Lung (tissue), 12 donors: Measurements from ENCODE around the gene JOSD2. TPM values are rescaled to one million over a fixed set of nuclear protein-coding genes. Genes with fewer than 3 reads are reported as not detected.

Experiments used
- ATAC-seq: fragments of 200-7000 bp; cut with Tn5 transposase; one replicate; pipeline ENCODE4 v1.9.1; 2020; ENCODE audit warnings: moderate number of reproducible peaks; ENCODE audit not compliant: insufficient read depth, low FRiP score
- DNase-seq, 3 donors: peaks; one replicate each; pipeline ENCODE4 v3.0.0-alpha.2; 2013 to 2017
- H3K27ac ChIP-seq, 2 donors: one replicate each; pipeline ENCODE4 v1.5.1; 2013; ENCODE audit warnings: mild to moderate bottlenecking in 2 of 2, moderate library complexity in 2 of 2, control low read depth in 1 of 2, inconsistent platforms in 1 of 2, low read depth in 1 of 2, low read length in 1 of 2
- H3K27me3 ChIP-seq, 3 donors: one replicate each; pipeline ENCODE4 v1.5.1; 2013; ENCODE audit warnings: low read length in 2 of 3; ENCODE audit not compliant: control insufficient read depth in 3 of 3, insufficient read depth in 3 of 3
- H3K36me3 ChIP-seq, 4 donors: one replicate each; pipeline ENCODE4 v1.5.1; 2013; ENCODE audit warnings: low read length in 4 of 4, mild to moderate bottlenecking in 1 of 4, moderate library complexity in 1 of 4; ENCODE audit not compliant: control insufficient read depth in 4 of 4, insufficient read depth in 4 of 4
- H3K4me1 ChIP-seq, 5 donors: one replicate each; pipeline ENCODE4 v1.5.1; 2013; ENCODE audit warnings: low read length in 5 of 5, mild to moderate bottlenecking in 2 of 5, moderate library complexity in 1 of 5; ENCODE audit not compliant: control insufficient read depth in 5 of 5, insufficient read depth in 5 of 5
- H3K4me3 ChIP-seq: one replicate; pipeline ENCODE4 v1.5.1; 2013; ENCODE audit warnings: mild to moderate bottlenecking, control low read depth, moderate library complexity
- H3K9ac ChIP-seq, 2 donors: one replicate each; pipeline ENCODE4 v1.5.1; 2013; ENCODE audit warnings: low read length in 2 of 2, control low read depth in 1 of 2; ENCODE audit not compliant: insufficient read depth in 1 of 2
- H3K9me3 ChIP-seq, 4 donors: one replicate each; pipeline ENCODE4 v1.5.1; 2013; ENCODE audit warnings: low read length in 3 of 4, mild to moderate bottlenecking in 1 of 4, moderate library complexity in 1 of 4; ENCODE audit not compliant: control insufficient read depth in 4 of 4, insufficient read depth in 3 of 4
- CTCF ChIP-seq: IDR thresholded peaks from 2 replicates; pipeline ENCODE4 v1.5.1; 2012; ENCODE audit warnings: mild to moderate bottlenecking; ENCODE audit errors: control extremely low read depth, extremely low read depth
- WGBS, 2 donors: extraction: QIAGEN DNeasy Blood & Tissue Kit; methylation state at CpG; one replicate each; pipeline ENCODE4 v1.1.7; 2013; 5-methylcytosine and 5-hydroxymethylcytosine counted together
- polyA plus RNA-seq, 2 donors: library from polyadenylated mRNA; stranded (reverse); fragments of 200-250 nt; gene quantifications; one replicate each; pipeline ENCODE4 v1.2.1, GENCODE V29; 2013
- total RNA-seq, 2 donors: library from RNA; depleted of rRNA in 1 of 2; stranded (reverse); fragments of >200 nt in 1 of 2; gene quantifications; one replicate each; pipeline ENCODE4 v1.2.1, GENCODE V29; 2014 to 2021
- donor health status: control.
- donor health status: control.
- donor health status: Bipolar disorder and iron deficiency.
- donor health status: healthy.
- donor health status: DM: yes; HTN: yes; CAD: no.

The JOSD2 gene
- total and polyA plus RNA-seq, 4 donors, result 9.8 to 76.8 (median 63.5) TPM

- Histone ChIP-seq H3K27ac (no peak overlapping the region), H3K9me3 (peaks cover 0 to 2% (median 0%) of the 10 kb centered on the region in 4 donors), H3K9ac (no peak overlapping the region), H3K36me3 (no peaks in the 10 kb centered on the region), H3K4me1 (peaks cover 0 to 13% (median 0%) of the 10 kb centered on the region in 5 donors), H3K27me3 (peaks cover 0 to 32% (median 19%) of the 10 kb centered on the region in 3 donors), H3K4me3 (no peak overlapping the region)
- whole genome bisulfite sequencing, 2 donors, result 68 to 75% methylated on average over 6 to 7 of the region's 7 CpGs
- DNase-seq, result no peak
- no peak for TF ChIP-seq CTCF
- ATAC-seq, result no peak
Observed at GRCh38 chr19:50494186-50495019, 16.6 kb downstream of the JOSD2 start.

GRCh38 chr19:50493171-50493570 lies 17.8 kb downstream of the JOSD2 start:
- Histone ChIP-seq H3K4me1 (peaks cover 0 to 13% (median 0%) of the 10 kb centered on the region in 5 donors), H3K27me3 (peaks cover 0 to 36% (median 18%) of the 10 kb centered on the region in 3 donors), H3K9ac (no peak overlapping the region), H3K4me3 (no peak overlapping the region), H3K27ac (no peak overlapping the region), H3K36me3 (no peaks in the 10 kb centered on the region), H3K9me3 (peaks cover 0 to 2% (median 0%) of the 10 kb centered on the region in 4 donors)
- WGBS, 2 donors, result 71 to 78% methylated on average over 8 of the region's 8 CpGs
- TF ChIP-seq CTCF, result no peak
- no peak for DNase-seq
- no peak for ATAC-seq

- H3K27ac ChIP-seq, result no peak overlapping the region
- peaks cover 0 to 36% (median 16%) of the 10 kb centered on the region in 3 donors for H3K27me3 ChIP-seq
- TF ChIP-seq CTCF, result no peak
- H3K9me3 ChIP-seq, result peaks cover 0 to 2% (median 0%) of the 10 kb centered on the region in 4 donors
- no peak overlapping the region for H3K4me3 ChIP-seq
- no peaks in the 10 kb centered on the region for H3K36me3 ChIP-seq
- no peak overlapping the region for H3K9ac ChIP-seq
- ATAC-seq, result no peak
- 3 to 27% methylated on average over 9 to 12 of the region's 12 CpGs for WGBS, 2 donors
- DNase-seq, result no peak
- H3K4me1 ChIP-seq, result peaks cover 0 to 13% (median 0%) of the 10 kb centered on the region in 5 donors
Observed at GRCh38 chr19:50492303-50493052, 18.5 kb downstream of the JOSD2 start.
